Heart left ventricle (tissue), 16 donors: ENCODE results near the gene NEK2. TPM values are rescaled to one million over a fixed set of nuclear protein-coding genes. Genes with fewer than 3 reads are reported as not detected.
"Not testable (repeated sequence)": the region's sequence is repeated elsewhere in the genome, so short reads cannot be mapped to it uniquely, and the experiment has no call there.

Source experiments
- ATAC-seq, 4 donors: fragments of 200-7000 bp; cut with Tn5 transposase; one replicate each; pipeline ENCODE4 v1.9.1; 2020 to 2022; ENCODE audit warnings: moderate library complexity in 4 of 4, mild to moderate bottlenecking in 3 of 4, moderate number of reproducible peaks in 1 of 4
- DNase-seq, 5 donors: peaks; one replicate each; pipeline ENCODE4 v3.0.0-alpha.2; 2020
- H3K27ac ChIP-seq, 12 donors: fragments of 200-600 bp; sonication (generic) in 4 of 12; one replicate each; pipeline versions ENCODE4 v1.5.0 to v1.8.0; 2016 to 2022; ENCODE audit warnings: mild to moderate bottlenecking in 2 of 12
- H3K27me3 ChIP-seq, 9 donors: fragments of 200-600 bp; sonication (generic) in 2 of 9; one replicate each; pipeline versions ENCODE4 v1.5.1 to v1.8.0; 2016 to 2022; ENCODE audit warnings: mild to moderate bottlenecking in 3 of 9
- H3K36me3 ChIP-seq, 9 donors: fragments of 200-600 bp; sonication (generic) in 2 of 9; one replicate each; pipeline versions ENCODE4 v1.5.0 to v1.8.0; 2018 to 2022; ENCODE audit warnings: mild to moderate bottlenecking in 2 of 9
- H3K4me1 ChIP-seq, 12 donors: fragments of 200-600 bp; sonication (generic) in 4 of 12; one replicate each; pipeline versions ENCODE4 v1.5.0 to v1.8.0; 2016 to 2022; ENCODE audit warnings: mild to moderate bottlenecking in 3 of 12
- H3K4me3 ChIP-seq, 12 donors: fragments of 200-600 bp; sonication (generic) in 4 of 12; one replicate each; pipeline versions ENCODE4 v1.5.0 to v1.8.0; 2017 to 2022; ENCODE audit warnings: mild to moderate bottlenecking in 9 of 12, moderate library complexity in 4 of 12
- H3K9me3 ChIP-seq, 12 donors: fragments of 200-600 bp; sonication (generic) in 4 of 12; one replicate each; pipeline versions ENCODE4 v1.5.0 to v1.8.0; 2016 to 2022; ENCODE audit warnings: mild to moderate bottlenecking in 1 of 12
- CTCF ChIP-seq, 12 donors: fragments of 200-600 bp; sonication (generic) in 4 of 12; IDR thresholded peaks; one replicate each; pipeline versions ENCODE4 v1.5.0 to v1.8.0; 2018 to 2022; ENCODE audit warnings: antibody characterized with exemption in 12 of 12, mild to moderate bottlenecking in 5 of 12
- POLR2A ChIP-seq, 2 donors: fragments of 450-650 bp; IDR thresholded peaks; one replicate each; pipeline ENCODE4 v1.6.1; 2017; ENCODE audit warnings: antibody characterized with exemption in 2 of 2, mild to moderate bottlenecking in 2 of 2, moderate library complexity in 2 of 2
- WGBS, 4 donors: extraction: QIAGEN DNeasy Blood & Tissue Kit in 2 of 4; methylation state at CpG; one replicate each; pipeline versions ENCODE4 v1.1.5 to v1.1.7; 2013 to 2018; 5-methylcytosine and 5-hydroxymethylcytosine counted together
- intact Hi-C, 10 donors: fragments of 100-400 bp; cut with DNase I; formaldehyde crosslinking; loops; one replicate each; pipeline versions ENCODE4 v1.11.1 to v1.14.2; 2022
- polyA plus RNA-seq, 2 donors: library from polyadenylated mRNA; stranded (reverse); fragments of 200-250 nt; gene quantifications; one replicate each; pipeline ENCODE4 v1.2.3, GENCODE V29; 2013
- total RNA-seq, 9 donors: library from RNA; depleted of rRNA in 2 of 9; stranded (reverse); fragments of >200 nt in 2 of 9; fragmentation: NEBNext Ultra II Directional in 3 of 9; extraction: Animal tissue kit (Norgen Biotek cat#: 25700) in 3 of 9; gene quantifications; one replicate each; pipeline versions ENCODE4 v1.1.0 to v1.2.4, GENCODE V29; 2016 to 2023
- donor health status: ischemic (EF 13 %, LVEDD 7.1; RV severe dilation, severe dysfunction).
- donor health status: healthy with polysubstance abuse.
- donor health status: DM: no; HTN: yes; CAD: no.
- donor health status: DM: no; HTN: no; CAD: no.
- donor health status: ischemic (EF 25% LVEDD 6.9; RV normal size, moderate dysfunction).
- donor health status: ischemic (EF 25% LVEDD 5.7; RV mildly dilated, moderate dysfunction).
- donor health status: healthy.
- donor health status: DM: yes; HTN: yes; CAD: no.
- donor health status: ischemic (EF 35%, LVEDD 5.7; RV mildly dilated, moderate dysfunction).
- donor health status: nonischemic (EF 11% LVEDD 7.7; RV severe dilation, severe dysfunction).
- donor health status: DM: yes; HTN: yes; CAD: no.
- donor health status: PGD.
- donor health status: ischemic (EF 29% LVEDD 5.4; RV normal size, mild dysfunction).
- donor health status: nonischemic (EF 23%, LVEDD 6.1; RV moderate dilation, normal function).

NEK2 gene
- total and polyA plus RNA-seq, 11 donors = 0.10 to 2.5 (median 0.31) TPM; not detected in 5

GRCh38 chr1:211685823-211686222 is 10.4 kb upstream of the NEK2 start:
- intact Hi-C loops = loop anchor here in 9 of 10 donors (10.0 kb wide), 8 partner anchors 249 to 779 kb away; partner anchors contain the start of genes DTL (in 4 of the 9) and INTS7 (in 4 of the 9)
- no peaks in the 10 kb centered on the region for H3K36me3 ChIP-seq
- 83 to 85% (median 85%) methylated on average over 6 to 7 of the region's 7 CpGs for WGBS, 4 donors
- no peak overlapping the region for H3K27ac ChIP-seq
- H3K27me3 ChIP-seq = peaks cover 0 to 22% (median 0%) of the 10 kb centered on the region in 9 donors
- peaks cover 0 to 4% (median 0%) of the 10 kb centered on the region in 12 donors for H3K4me1 ChIP-seq
- DNase-seq (no peak), ATAC-seq (no peak)
- no peak overlapping the region for H3K4me3 ChIP-seq
- TF ChIP-seq CTCF (IDR thresholded peaks at IDR 0.05) = no peak
- no peak for TF ChIP-seq POLR2A (IDR thresholded peaks at IDR 0.05)
- no peaks in the 10 kb centered on the region for H3K9me3 ChIP-seq

- no peak for ATAC-seq
- no peak overlapping the region for H3K27ac ChIP-seq
- no peaks in the 10 kb centered on the region for H3K36me3 ChIP-seq
- no peak for DNase-seq
- peaks cover 0 to 6% (median 0%) of the 10 kb centered on the region in 12 donors for H3K4me1 ChIP-seq
- H3K9me3 ChIP-seq = no peaks in the 10 kb centered on the region
- WGBS, 4 donors = 69 to 86% (median 80%) methylated on average over 3 of the region's 3 CpGs
- peaks cover 0 to 22% (median 0%) of the 10 kb centered on the region in 9 donors for H3K27me3 ChIP-seq
- intact Hi-C loops = loop anchor here (5.0 to 10.0 kb wide), 13 partner anchors 148 to 780 kb away; partner anchors contain the start of genes DTL (in 4 of the 10), INTS7 (in 4 of the 10) and LPGAT1 (in 4 of the 10)
- no peak for TF ChIP-seq CTCF (IDR thresholded peaks at IDR 0.05)
- TF ChIP-seq POLR2A (IDR thresholded peaks at IDR 0.05) = no peak
- no peak overlapping the region for H3K4me3 ChIP-seq
Observed at GRCh38 chr1:211684791-211685190, 9.4 kb upstream of the NEK2 start.

- TF ChIP-seq POLR2A (IDR thresholded peaks at IDR 0.05) = no peak
- TF ChIP-seq CTCF (IDR thresholded peaks at IDR 0.05) = no peak
- H3K9me3 ChIP-seq = no peaks in the 10 kb centered on the region
- H3K36me3 ChIP-seq = no peaks in the 10 kb centered on the region
- H3K4me3 ChIP-seq = no peak overlapping the region
- no peak overlapping the region for H3K27ac ChIP-seq
- 73 to 90% (median 78%) methylated on average over 3 of the region's 3 CpGs for WGBS, 4 donors
- intact Hi-C loops = loop anchor here (5.0 to 10.0 kb wide), 13 partner anchors 148 to 780 kb away; partner anchors contain the start of genes DTL (in 4 of the 10), INTS7 (in 4 of the 10) and LPGAT1 (in 4 of the 10)
- ATAC-seq (no peak), DNase-seq (no peak)
- peaks cover 0 to 22% (median 0%) of the 10 kb centered on the region in 9 donors for H3K27me3 ChIP-seq
- H3K4me1 ChIP-seq = peaks cover 0 to 6% (median 0%) of the 10 kb centered on the region in 12 donors
Observed at GRCh38 chr1:211684331-211684730, 8.9 kb upstream of the NEK2 start.

- Histone ChIP-seq H3K27ac (no peak overlapping the region), H3K36me3 (no peaks in the 10 kb centered on the region), H3K4me1 (peaks cover 0 to 6% (median 0%) of the 10 kb centered on the region in 12 donors), H3K27me3 (peaks cover 0 to 22% (median 0%) of the 10 kb centered on the region in 9 donors), H3K9me3 (no peaks in the 10 kb centered on the region), H3K4me3 (no peak overlapping the region)
- WGBS, 4 donors = 82 to 85% (median 84%) methylated on average over 8 of the region's 8 CpGs
- DNase-seq (no peak), ATAC-seq (no peak)
- TF ChIP-seq POLR2A (IDR thresholded peaks at IDR 0.05) (no peak), CTCF (IDR thresholded peaks at IDR 0.05) (no peak)
- intact Hi-C loops = loop anchor here (5.0 to 10.0 kb wide), 13 partner anchors 149 to 781 kb away; partner anchors contain the start of genes DTL (in 4 of the 10), INTS7 (in 4 of the 10) and LPGAT1 (in 4 of the 10)
Observed at GRCh38 chr1:211683396-211684297, 8.2 kb upstream of the NEK2 start.

GRCh38 chr1:211682186-211682585 is 6.8 kb upstream of the NEK2 start:
- not testable (repeated sequence) for H3K9me3 ChIP-seq, H3K36me3 ChIP-seq, H3K4me3 ChIP-seq, ATAC-seq, H3K4me1 ChIP-seq, H3K27ac ChIP-seq, DNase-seq
- WGBS, 4 donors = 87 to 95% (median 92%) methylated on average over 7 of the region's 7 CpGs
- H3K27me3 ChIP-seq = peaks cover 0 to 13% (median 0%) of the 10 kb centered on the region in 9 donors
- intact Hi-C loops = loop anchor here (5.0 to 10.0 kb wide), 13 partner anchors 150 to 783 kb away; partner anchors contain the start of genes DTL (in 4 of the 10), INTS7 (in 4 of the 10) and LPGAT1 (in 4 of the 10)
